Measurements from ENCODE around the gene ARL15. TPM values are rescaled to one million over a fixed set of nuclear protein-coding genes. Genes with fewer than 3 reads are reported as not detected.

Gene ARL15
- total and polyA plus RNA-seq, 2 donors = 23.1 to 26.4 TPM

GRCh38 chr5:54186912-54187445, 123.4 kb downstream of the ARL15 start:
- Histone ChIP-seq H3K27me3 (ENCODE audit: control insufficient read depth in 2 of 2, insufficient read depth in 1 of 2, low read length in 1 of 2) (no peaks in the 10 kb centered on the region), H3K4me3 (ENCODE audit: low read length in 2 of 2) (no peak overlapping the region), H3K9me3 (ENCODE audit: control insufficient read depth in 2 of 2, insufficient read depth in 1 of 2, low read length in 1 of 2) (no peaks in the 10 kb centered on the region), H3K27ac (ENCODE audit: low read depth in 1 of 2, low read length in 1 of 2) (no peak overlapping the region), H3K36me3 (ENCODE audit: control insufficient read depth in 2 of 2, insufficient read depth in 2 of 2, low read length in 1 of 2) (no peaks in the 10 kb centered on the region), H3K4me1 (ENCODE audit: control insufficient read depth in 2 of 2, insufficient read depth in 2 of 2, low read length in 2 of 2) (no peaks in the 10 kb centered on the region)
- 94% methylated on average over 2 of the region's 2 CpGs for WGBS
- DNase-seq (ENCODE audit: low read depth in 6 of 9, low spot score in 9 of 9) = no peak

- Histone ChIP-seq H3K9me3 (ENCODE audit: control insufficient read depth in 2 of 2, insufficient read depth in 1 of 2, low read length in 1 of 2) (no peaks in the 10 kb centered on the region), H3K4me3 (ENCODE audit: low read length in 2 of 2) (no peak overlapping the region), H3K27ac (ENCODE audit: low read depth in 1 of 2, low read length in 1 of 2) (no peak overlapping the region), H3K36me3 (ENCODE audit: control insufficient read depth in 2 of 2, insufficient read depth in 2 of 2, low read length in 1 of 2) (no peaks in the 10 kb centered on the region), H3K27me3 (ENCODE audit: control insufficient read depth in 2 of 2, insufficient read depth in 1 of 2, low read length in 1 of 2) (no peaks in the 10 kb centered on the region), H3K4me1 (ENCODE audit: control insufficient read depth in 2 of 2, insufficient read depth in 2 of 2, low read length in 2 of 2) (no peaks in the 10 kb centered on the region)
- WGBS = 98% methylated on average over 8 of the region's 8 CpGs
- no peak for DNase-seq (ENCODE audit: low read depth in 6 of 9, low spot score in 9 of 9)
These were observed 124.3 kb downstream of the ARL15 start for GRCh38 chr5:54186108-54186507.

DNA sequence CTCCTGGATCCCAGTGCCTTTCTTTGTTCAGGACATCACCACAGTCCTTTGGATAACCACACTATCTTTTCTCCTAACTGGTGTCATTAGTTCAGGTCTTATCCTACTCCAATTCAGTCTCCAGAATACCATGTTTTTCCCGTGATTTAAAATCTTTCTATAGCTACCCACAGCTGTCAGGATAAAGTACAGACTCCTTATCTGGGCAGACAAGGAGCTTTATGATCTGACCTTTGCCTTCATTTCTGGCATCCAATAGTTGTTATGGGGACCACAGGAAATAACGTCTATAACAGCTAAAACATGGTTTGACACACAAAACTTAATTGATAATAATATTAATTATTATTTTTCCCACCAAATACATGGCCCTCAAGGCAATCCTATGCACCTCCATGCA, 125.6 kb downstream of the ARL15 start:
- no peaks in the 10 kb centered on the region for H3K27me3 ChIP-seq (ENCODE audit: control insufficient read depth in 2 of 2, insufficient read depth in 1 of 2, low read length in 1 of 2)
- H3K4me1 ChIP-seq (ENCODE audit: control insufficient read depth in 2 of 2, insufficient read depth in 2 of 2, low read length in 2 of 2) = no peaks in the 10 kb centered on the region
- WGBS = 98% methylated on average over 2 of the region's 2 CpGs
- no peak overlapping the region for H3K27ac ChIP-seq (ENCODE audit: low read depth in 1 of 2, low read length in 1 of 2)
- DNase-seq (ENCODE audit: low read depth in 6 of 9, low spot score in 9 of 9) = no peak
- no peak overlapping the region for H3K4me3 ChIP-seq (ENCODE audit: low read length in 2 of 2)
- no peaks in the 10 kb centered on the region for H3K9me3 ChIP-seq (ENCODE audit: control insufficient read depth in 2 of 2, insufficient read depth in 1 of 2, low read length in 1 of 2)
- H3K36me3 ChIP-seq (ENCODE audit: control insufficient read depth in 2 of 2, insufficient read depth in 2 of 2, low read length in 1 of 2) = no peaks in the 10 kb centered on the region

- Histone ChIP-seq H3K36me3 (ENCODE audit: control insufficient read depth in 2 of 2, insufficient read depth in 2 of 2, low read length in 1 of 2) (no peaks in the 10 kb centered on the region), H3K4me1 (ENCODE audit: control insufficient read depth in 2 of 2, insufficient read depth in 2 of 2, low read length in 2 of 2) (no peaks in the 10 kb centered on the region), H3K9me3 (ENCODE audit: control insufficient read depth in 2 of 2, insufficient read depth in 1 of 2, low read length in 1 of 2) (no peaks in the 10 kb centered on the region), H3K4me3 (ENCODE audit: low read length in 2 of 2) (no peak overlapping the region), H3K27ac (ENCODE audit: low read depth in 1 of 2, low read length in 1 of 2) (no peak overlapping the region), H3K27me3 (ENCODE audit: control insufficient read depth in 2 of 2, insufficient read depth in 1 of 2, low read length in 1 of 2) (no peaks in the 10 kb centered on the region)
- 90% methylated on average over 7 of the region's 7 CpGs for WGBS
- DNase-seq (ENCODE audit: low read depth in 6 of 9, low spot score in 9 of 9) = no peak
These were observed 129.7 kb downstream of the ARL15 start for GRCh38 chr5:54180630-54181031.

- Histone ChIP-seq H3K27me3 (ENCODE audit: control insufficient read depth in 2 of 2, insufficient read depth in 1 of 2, low read length in 1 of 2) (no peaks in the 10 kb centered on the region), H3K4me3 (ENCODE audit: low read length in 2 of 2) (no peak overlapping the region), H3K4me1 (ENCODE audit: control insufficient read depth in 2 of 2, insufficient read depth in 2 of 2, low read length in 2 of 2) (peaks cover 0 to 3% of the 10 kb centered on the region in 2 donors), H3K9me3 (ENCODE audit: control insufficient read depth in 2 of 2, insufficient read depth in 1 of 2, low read length in 1 of 2) (no peaks in the 10 kb centered on the region), H3K36me3 (ENCODE audit: control insufficient read depth in 2 of 2, insufficient read depth in 2 of 2, low read length in 1 of 2) (no peaks in the 10 kb centered on the region), H3K27ac (ENCODE audit: low read depth in 1 of 2, low read length in 1 of 2) (no peak overlapping the region)
- DNase-seq (ENCODE audit: low read depth in 6 of 9, low spot score in 9 of 9) = no peak
- WGBS = 97% methylated on average over 4 of the region's 4 CpGs
These were observed 131.4 kb downstream of the ARL15 start for GRCh38 chr5:54178991-54179390.

DNA sequence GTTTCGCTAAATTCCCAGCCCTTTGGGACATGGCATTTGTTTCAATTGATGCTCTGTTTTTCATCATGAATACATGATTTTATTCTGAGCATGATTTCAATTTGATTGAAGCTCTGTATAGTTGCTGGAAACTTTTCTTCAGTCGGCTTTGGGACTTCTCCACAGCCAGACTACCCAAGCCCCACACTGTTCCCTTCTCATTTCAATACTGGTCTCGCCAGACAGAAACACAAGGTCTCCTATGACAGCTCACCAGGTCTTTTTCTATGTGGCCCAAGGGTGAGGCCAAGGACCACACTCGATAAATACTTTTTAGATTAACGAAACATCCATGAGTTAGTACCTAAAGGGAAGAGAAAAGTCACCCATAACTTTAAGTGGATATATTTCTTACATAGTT, 132.2 kb downstream of the ARL15 start:
- H3K4me1 ChIP-seq (ENCODE audit: control insufficient read depth in 2 of 2, insufficient read depth in 2 of 2, low read length in 2 of 2) = peaks cover 0 to 3% of the 10 kb centered on the region in 2 donors
- no peaks in the 10 kb centered on the region for H3K36me3 ChIP-seq (ENCODE audit: control insufficient read depth in 2 of 2, insufficient read depth in 2 of 2, low read length in 1 of 2)
- no peaks in the 10 kb centered on the region for H3K9me3 ChIP-seq (ENCODE audit: control insufficient read depth in 2 of 2, insufficient read depth in 1 of 2, low read length in 1 of 2)
- DNase-seq (ENCODE audit: low read depth in 6 of 9, low spot score in 9 of 9) = no peak
- WGBS = 96% methylated on average over 5 of the region's 5 CpGs
- H3K27ac ChIP-seq (ENCODE audit: low read depth in 1 of 2, low read length in 1 of 2) = no peak overlapping the region
- no peaks in the 10 kb centered on the region for H3K27me3 ChIP-seq (ENCODE audit: control insufficient read depth in 2 of 2, insufficient read depth in 1 of 2, low read length in 1 of 2)
- no peak overlapping the region for H3K4me3 ChIP-seq (ENCODE audit: low read length in 2 of 2)

DNA sequence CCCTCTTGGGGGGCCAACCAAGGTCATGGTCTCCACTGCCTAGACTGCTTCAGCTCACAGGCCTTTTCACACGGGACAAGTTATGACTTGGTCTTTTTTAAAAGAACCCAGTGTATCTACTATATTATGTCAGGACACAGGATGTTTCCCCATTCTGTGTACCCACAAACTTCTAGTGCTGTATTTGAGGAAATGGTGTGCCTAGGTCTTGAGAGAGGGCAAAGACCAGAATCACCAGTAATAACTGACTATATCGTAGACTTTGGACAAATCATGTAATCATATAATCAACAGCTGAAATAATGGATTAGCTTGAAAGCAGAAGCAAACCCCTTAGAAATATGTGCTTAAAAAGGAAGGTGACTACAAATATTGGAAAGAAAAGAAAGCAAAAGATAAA, 133.3 kb downstream of the ARL15 start:
- no peaks in the 10 kb centered on the region for H3K9me3 ChIP-seq (ENCODE audit: control insufficient read depth in 2 of 2, insufficient read depth in 1 of 2, low read length in 1 of 2)
- no peak overlapping the region for H3K27ac ChIP-seq (ENCODE audit: low read depth in 1 of 2, low read length in 1 of 2)
- H3K27me3 ChIP-seq (ENCODE audit: control insufficient read depth in 2 of 2, insufficient read depth in 1 of 2, low read length in 1 of 2) = no peaks in the 10 kb centered on the region
- 96% methylated on average over 2 of the region's 2 CpGs for WGBS
- H3K36me3 ChIP-seq (ENCODE audit: control insufficient read depth in 2 of 2, insufficient read depth in 2 of 2, low read length in 1 of 2) = no peaks in the 10 kb centered on the region
- no peak overlapping the region for H3K4me3 ChIP-seq (ENCODE audit: low read length in 2 of 2)
- peaks cover 0 to 3% of the 10 kb centered on the region in 2 donors for H3K4me1 ChIP-seq (ENCODE audit: control insufficient read depth in 2 of 2, insufficient read depth in 2 of 2, low read length in 2 of 2)
- no peak for DNase-seq (ENCODE audit: low read depth in 6 of 9, low spot score in 9 of 9)

- WGBS = 97% methylated on average over 6 of the region's 6 CpGs
- Histone ChIP-seq H3K27ac (ENCODE audit: low read depth in 1 of 2, low read length in 1 of 2) (no peak overlapping the region), H3K36me3 (ENCODE audit: control insufficient read depth in 2 of 2, insufficient read depth in 2 of 2, low read length in 1 of 2) (no peaks in the 10 kb centered on the region), H3K27me3 (ENCODE audit: control insufficient read depth in 2 of 2, insufficient read depth in 1 of 2, low read length in 1 of 2) (no peaks in the 10 kb centered on the region), H3K9me3 (ENCODE audit: control insufficient read depth in 2 of 2, insufficient read depth in 1 of 2, low read length in 1 of 2) (no peaks in the 10 kb centered on the region), H3K4me3 (ENCODE audit: low read length in 2 of 2) (no peak overlapping the region), H3K4me1 (ENCODE audit: control insufficient read depth in 2 of 2, insufficient read depth in 2 of 2, low read length in 2 of 2) (peaks cover 3 to 9% of the 10 kb centered on the region in 2 donors)
- no peak for DNase-seq (ENCODE audit: low read depth in 6 of 9, low spot score in 9 of 9)
These were observed 134.1 kb downstream of the ARL15 start for GRCh38 chr5:54176066-54176830.

DNA sequence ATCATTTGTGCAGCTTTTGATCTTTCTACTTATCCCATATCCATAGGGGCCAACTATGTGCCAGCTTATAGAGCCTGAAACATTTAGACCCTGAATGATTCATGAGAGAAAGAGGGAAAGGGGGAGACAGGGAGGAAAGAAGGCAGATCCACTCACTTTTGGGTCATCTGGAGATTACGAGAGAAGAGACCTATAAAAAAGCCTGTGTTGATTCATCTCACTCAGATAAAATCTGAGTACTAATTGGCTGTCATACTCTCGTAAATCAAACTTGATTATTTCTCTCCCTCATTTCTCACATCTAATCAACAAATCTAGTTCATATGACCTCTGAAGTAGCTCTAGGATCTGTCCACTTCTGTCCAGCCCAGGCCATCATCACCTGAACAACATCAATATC, 137.1 kb downstream of the ARL15 start:
- WGBS = 100% methylated on average over 2 of the region's 2 CpGs
- Histone ChIP-seq H3K27ac (ENCODE audit: low read depth in 1 of 2, low read length in 1 of 2) (no peak overlapping the region), H3K4me3 (ENCODE audit: low read length in 2 of 2) (no peak overlapping the region), H3K36me3 (ENCODE audit: control insufficient read depth in 2 of 2, insufficient read depth in 2 of 2, low read length in 1 of 2) (no peaks in the 10 kb centered on the region), H3K27me3 (ENCODE audit: control insufficient read depth in 2 of 2, insufficient read depth in 1 of 2, low read length in 1 of 2) (no peaks in the 10 kb centered on the region), H3K9me3 (ENCODE audit: control insufficient read depth in 2 of 2, insufficient read depth in 1 of 2, low read length in 1 of 2) (no peaks in the 10 kb centered on the region), H3K4me1 (ENCODE audit: control insufficient read depth in 2 of 2, insufficient read depth in 2 of 2, low read length in 2 of 2) (peaks cover 3 to 15% of the 10 kb centered on the region in 2 donors)
- no peak for DNase-seq (ENCODE audit: low read depth in 6 of 9, low spot score in 9 of 9)

All from thymus (tissue), 11 donors.